GM20431 (cell line): ENCODE results near the gene BMP7.
"Not testable (repeated sequence)": the region's sequence is repeated elsewhere in the genome, so short reads cannot be mapped to it uniquely, and the experiment has no call there.

Experiments
- in situ Hi-C: fragments of 300-500 bp; cut with MseI, MboI; formaldehyde crosslinking; loops from one replicate; pipeline ENCODE4 v1.15.0; 2020; ENCODE audit warnings: low sequenced_read_pairs; ENCODE audit not compliant: unreplicated experiment

Gene BMP7

DNA sequence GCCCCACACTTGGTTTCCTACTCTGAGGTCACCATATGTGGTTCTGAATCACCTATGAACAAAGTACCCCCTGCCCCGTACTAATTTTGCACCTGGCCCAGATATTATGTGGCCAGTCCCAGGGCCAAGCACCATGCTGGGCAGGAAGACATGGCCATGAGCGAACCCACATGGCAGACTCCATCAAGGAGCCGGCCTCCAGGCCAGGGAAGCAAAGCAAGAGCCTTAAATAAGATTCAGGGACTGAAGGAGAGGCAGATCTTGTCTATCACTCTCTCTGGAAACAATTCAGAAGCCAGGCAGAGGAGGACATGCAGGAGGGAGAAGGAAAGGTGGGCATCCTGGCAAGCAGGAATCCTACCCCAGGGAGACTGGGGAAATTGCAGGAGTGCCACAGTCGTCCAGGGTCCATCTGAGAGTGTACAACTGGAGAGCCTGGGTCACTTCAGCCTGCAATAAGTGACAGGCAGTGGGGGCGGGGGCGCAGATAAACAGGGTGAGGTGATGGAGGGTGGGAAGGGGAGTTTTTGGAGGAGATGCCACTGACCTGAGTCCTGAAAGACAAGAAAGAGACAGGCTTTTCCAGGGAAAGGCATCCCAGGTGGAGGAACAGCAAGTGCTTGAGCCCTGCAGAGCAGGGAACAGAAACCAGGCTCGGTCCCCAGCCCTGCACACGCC is 2.1 kb upstream of the BMP7 start:
- in situ Hi-C loops: no loop called here

DNA sequence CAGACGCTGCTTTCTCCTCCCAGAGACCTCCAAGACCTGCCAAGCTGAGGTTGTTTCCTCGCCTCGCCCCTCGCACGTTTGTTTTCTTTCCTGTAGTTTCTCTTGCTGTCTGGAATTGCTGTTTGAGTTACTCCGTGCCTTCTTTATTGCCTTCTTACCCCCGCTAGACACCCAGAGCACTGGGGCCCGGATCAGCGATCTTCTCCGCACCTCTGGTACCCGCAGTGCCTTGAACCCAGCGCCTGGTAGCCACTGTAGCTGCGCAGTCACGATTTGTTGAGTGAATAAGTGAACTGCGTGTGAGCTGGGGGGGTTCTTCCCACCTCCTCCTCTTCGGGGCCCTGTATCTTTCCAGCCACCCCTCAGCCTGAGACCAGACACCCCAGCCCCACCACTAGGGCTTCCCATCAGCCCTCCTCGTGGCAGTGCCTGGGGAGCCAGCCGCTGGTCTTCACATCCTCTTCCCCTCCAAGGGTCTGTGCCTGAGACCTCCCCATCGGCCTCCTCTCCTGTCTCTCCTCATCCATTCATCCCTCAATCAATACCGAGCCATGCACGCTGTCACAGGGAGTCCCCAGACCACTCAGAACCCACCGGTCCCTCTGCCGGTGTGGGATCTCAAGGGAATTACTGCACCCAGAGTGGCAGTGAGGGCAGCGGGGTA is 849 bp upstream of the BMP7 start:
- in situ Hi-C loops: no loop called here

DNA sequence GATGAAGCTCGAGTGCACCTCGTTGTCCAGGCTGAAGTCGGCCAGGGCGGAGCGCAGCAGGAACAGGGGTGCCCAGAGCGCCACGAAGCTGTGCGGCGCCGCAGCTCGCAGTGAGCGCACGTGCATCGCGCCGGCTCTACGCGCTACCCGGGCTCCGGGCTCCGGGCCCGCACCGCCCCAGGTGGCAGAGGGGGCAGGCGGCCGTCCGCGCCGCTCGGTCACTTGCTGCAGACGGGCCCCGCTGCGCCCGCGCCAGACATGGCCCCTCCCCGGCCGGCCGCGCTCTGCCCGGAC is 497 bp downstream of the BMP7 start:
- in situ Hi-C loops: no loop called here

DNA sequence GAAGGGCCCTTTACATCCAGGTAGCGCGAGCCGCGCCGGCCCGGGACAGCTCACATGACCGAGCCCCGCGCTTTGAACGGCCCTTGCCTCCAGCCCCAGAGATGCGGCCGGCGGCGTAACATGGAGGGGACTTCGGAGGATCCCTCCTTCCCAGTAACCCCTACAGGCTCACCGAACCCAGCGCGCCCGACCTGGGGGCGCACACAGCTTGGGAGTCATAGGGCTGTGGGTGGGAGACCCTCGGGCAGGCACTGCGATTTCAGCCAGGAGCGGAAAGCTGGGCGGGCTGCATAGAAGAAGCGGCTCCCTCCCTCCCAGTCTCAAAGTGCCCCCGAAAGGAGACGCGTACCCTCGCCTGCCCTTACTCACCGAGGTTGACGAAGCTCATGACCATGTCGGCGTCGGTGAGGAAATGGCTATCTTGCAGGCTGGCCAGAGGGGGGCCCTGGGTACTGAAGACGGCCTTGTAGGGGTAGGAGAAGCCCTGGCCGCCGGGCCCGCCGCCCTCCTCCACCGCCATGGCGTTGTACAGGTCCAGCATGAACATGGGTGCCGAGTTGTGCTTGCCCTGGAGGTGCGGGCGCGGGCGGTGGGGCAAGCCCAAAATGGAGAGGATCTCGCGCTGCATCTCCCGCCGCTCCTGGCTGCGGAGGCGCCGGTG is 975 bp downstream of the BMP7 start:
- in situ Hi-C loops: no loop called here

DNA sequence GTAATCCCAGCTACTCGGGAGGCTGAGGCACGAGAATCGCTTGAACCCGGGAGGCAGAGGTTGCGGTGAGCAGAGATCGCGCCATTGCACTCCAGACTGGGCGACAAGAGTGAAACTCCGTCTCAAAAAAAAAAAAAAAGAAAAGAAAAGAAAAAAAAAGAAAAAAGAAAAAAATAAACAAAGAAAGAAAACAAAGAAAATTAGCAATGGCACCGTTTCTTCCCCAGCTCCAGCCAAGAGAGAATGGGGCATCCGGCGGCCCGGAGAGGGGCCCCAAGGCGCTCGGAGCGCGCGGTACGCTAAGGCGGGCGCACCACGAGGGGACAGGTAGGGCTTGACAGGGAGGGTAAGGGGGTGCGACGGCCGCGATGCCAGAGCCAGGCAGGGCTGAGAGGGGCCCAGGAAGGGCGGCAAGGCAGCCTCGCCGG is 1.5 kb downstream of the BMP7 start:
- in situ Hi-C loops: not testable (repeated sequence)

DNA sequence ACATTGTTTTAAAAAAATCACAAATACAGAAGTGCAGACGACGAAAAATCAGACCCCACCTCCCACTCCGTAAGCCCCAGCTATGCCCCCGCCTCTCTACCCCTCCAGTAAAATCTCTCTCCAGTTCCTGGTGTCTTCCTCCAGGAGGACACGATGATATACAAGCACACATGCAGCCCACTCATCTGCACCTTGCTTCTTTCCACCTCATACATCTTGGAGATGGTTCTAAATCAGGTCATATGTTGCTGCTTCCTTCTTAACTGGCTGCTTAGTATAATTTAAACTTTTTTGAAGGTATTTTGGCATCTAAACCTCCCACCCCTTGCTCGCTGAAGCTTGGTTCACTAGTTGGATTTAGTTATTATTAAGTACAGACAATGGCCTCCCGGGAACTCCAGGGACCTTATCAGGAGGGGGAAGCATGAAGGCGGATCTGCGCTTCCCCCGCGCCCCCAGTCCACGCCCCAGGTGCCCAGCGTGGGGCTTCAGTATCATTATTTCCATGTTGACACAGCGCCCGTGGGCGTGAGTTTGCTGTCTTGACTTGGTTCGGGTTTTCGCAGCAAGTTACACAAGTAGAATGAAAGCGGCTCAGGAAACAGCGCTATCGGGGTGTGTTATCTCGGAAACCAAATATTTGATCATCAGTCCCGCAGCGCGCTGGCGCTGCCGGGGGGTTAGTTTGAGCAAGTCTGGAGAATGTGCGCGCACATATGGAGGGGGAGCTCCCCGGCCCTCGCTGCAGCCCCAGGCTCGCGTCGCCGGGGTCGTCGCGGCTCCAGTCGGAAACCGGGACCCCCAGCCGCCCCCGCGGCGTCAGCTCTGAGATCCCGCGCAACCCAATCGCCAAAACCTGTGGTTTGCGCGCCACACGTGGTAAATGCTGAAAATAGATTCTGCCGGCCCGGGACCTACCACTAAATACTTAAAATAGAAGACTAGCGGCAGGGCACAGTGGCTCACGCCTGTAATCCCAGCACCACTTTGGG is 2.3 kb downstream of the BMP7 start:
- in situ Hi-C loops: no loop called here

DNA sequence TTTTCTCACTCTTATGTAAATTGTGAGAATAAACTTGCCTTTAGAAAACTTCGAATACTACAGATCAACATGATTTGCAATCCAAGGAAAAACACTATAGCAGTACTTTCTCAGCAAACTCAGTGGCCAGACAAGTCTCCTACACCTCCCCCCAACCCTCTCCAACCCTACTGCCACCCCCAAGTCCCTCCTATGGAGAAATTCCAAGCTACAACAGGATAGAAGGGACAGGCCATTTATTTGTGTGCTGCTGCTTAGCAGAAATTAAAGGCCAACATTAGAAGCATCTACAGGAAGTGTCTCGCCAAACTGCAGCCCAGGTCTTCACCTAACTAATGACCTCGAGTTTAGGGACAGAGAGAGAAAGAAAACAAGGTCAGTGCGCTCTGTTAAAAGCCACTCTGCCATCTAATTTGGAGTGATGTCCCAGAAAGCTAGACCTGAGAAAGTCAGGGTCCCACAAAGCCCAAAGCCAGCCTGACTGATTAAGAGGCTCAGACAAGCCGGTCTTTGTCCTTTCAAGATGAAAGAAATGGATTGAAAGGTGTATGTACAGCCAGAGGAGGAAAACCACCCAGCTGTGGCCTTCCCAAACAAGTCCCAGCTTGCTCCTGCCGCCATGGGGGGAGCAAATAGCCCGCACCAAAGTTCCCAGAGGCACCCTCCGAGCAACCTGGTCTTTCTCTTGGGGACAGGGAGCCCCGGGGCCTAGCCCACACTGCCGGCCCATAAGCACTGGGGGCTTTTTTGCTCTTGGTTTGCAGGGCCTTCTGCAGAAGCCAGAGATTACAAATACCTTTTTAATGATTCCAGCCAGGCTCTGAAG is 3.4 kb downstream of the BMP7 start:
- in situ Hi-C loops: no loop called here

DNA sequence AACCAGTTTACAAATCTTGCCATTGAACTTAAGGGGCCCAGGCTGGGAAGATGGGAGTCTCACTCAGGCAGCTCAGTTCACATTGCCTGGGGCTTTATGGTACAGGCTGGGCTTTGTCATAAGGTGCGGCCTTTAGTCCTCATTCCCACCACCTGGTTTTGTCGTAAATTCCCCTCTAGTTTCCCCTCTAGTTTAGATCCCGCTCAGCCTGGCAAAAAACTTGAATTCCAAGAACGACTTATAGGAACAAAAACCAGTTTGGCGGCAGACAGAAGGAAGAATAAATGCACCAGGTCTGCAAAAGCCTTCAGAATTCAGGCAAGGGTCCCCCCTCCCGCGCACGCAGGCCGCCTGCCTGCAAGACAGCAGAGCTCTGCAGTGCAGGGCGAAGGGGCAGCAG is 4.1 kb downstream of the BMP7 start:
- in situ Hi-C loops: no loop called here

DNA sequence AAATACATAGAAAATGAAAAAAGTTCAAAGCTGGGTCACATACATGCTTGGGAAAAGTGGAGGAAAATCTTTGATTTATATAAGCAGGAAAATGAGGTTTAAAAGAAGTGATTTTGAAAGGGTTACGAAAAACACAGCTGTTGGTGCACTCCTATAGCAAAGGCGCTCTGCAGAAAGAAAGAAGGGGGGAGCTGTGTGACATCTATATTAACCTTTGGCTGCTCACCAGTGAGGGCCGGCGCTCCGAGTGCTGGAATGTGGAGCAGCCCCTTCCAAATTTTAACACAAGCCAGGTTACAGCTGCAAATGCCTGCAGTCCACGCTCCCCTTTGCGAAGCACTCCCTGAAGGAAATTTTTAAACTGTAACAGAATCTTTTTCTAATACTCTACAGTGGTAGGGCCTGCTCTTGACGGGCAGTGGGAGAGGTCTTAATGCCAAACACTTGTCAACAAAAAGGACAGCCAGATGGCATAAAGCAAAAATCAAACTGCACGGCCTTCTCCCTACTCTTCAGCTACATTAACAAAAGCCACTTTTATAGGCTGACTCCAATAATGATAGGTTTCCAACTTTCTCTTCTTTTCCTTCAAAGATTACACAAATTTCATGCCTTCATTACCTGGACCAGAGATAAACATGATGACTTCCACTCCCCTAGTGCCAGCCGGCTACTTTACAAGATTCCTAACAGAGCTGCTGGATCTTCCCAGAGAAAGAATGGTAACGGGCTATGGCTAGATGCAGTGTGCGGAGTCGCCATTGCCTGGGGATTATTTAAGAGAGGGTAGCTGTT is 4.8 kb downstream of the BMP7 start:
- in situ Hi-C loops: no loop called here

DNA sequence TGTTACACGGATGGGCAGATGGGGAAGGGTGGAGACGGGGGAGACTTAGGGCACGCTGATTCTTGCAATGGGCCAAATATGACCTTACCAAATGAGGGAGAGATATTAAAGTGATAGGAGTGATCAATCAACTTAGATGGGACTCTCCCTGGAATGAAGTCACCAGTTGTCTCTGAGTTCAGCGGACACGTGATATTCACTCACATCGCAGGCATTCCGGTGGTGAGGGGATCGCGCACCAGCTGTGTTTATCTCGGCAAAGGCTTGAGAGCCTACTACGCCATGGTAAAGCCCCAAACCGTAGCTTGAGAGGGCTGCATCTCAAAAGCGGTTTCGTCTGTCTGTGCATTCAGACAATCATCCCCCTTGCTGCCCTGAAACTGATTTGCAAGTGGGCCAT is 5.5 kb downstream of the BMP7 start:
- in situ Hi-C loops: no loop called here

DNA sequence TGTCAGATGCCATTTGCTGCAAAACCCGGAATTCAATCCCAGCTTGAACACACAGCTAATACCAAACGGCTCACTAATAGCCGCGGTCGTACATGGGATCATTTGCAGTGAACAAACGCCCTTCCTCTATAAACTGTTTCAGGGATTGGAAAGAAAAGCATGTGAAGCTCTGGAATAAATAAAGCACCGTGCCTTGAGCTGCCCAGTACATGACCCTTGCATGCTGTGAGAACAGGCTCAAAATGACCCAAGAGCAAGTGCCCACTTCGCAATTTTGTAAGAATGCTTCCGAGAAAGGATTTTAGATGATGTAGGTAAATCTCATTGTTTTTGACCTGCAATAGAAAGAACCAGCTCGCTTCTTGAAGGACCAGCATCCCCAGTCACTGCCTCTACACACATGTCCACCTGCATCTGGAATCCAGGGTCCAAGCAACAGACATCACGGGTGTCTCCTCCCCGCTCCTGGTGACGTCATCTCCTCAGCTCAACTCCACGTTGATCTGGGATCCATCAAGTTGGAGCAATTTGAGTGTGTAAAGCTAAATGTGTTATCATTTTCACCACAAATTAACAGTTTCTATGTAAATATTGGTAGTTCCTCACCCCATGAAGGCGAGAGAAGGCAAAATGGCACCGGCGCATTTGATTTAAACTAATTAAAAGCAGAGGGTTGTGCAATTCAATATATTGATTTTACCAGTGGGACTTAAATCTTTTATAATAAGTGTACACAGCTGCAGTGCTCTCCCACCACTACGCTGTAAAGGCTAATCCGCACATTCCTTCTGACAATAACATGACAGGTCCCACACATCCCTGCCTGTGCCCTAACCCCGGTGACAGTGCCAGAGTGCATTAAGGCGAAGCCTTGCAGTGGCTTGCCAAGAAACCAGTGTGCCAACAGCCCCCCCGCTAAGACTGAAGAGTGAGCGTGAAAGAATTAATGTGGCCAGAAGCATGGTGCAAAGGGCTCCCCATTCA is 6.2 kb downstream of the BMP7 start:
- in situ Hi-C loops: no loop called here

DNA sequence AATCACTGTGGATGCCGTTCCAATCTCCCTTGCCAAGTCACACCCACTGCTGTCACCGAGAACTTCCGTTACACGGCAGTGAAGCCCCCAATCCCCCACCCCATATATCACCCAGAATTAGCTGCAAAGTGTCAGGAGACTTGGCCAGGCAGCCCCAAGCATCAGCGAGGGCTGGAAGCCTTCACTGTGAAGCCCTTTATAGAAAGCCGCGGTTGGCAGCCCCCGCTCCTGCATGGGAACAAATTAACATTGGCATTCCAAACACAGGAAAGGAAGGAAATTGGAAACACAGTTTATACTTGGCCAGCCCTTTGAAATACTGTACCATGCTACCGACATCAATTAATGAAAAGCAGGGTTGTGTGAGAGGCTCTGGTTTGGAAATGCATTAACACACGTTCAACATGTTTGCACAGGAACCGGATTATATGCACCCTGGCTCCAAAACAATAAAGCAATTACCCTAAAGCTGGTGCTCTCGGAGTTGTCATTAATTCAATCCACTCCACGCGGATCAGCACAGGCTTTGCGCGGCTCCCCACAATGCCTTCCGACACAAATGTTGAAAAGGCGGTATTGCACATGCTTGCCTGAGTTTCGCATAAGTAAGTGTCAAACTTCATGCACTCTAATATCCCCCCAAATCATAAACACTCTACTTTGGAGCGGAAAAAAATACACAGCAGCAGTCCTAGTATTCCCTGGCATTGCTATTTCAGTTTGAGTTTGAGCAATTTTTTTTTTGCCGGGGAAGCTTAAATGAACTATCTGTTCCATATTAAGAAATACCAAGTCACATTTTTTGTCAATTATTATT is 7.1 kb downstream of the BMP7 start:
- in situ Hi-C loops: no loop called here

DNA sequence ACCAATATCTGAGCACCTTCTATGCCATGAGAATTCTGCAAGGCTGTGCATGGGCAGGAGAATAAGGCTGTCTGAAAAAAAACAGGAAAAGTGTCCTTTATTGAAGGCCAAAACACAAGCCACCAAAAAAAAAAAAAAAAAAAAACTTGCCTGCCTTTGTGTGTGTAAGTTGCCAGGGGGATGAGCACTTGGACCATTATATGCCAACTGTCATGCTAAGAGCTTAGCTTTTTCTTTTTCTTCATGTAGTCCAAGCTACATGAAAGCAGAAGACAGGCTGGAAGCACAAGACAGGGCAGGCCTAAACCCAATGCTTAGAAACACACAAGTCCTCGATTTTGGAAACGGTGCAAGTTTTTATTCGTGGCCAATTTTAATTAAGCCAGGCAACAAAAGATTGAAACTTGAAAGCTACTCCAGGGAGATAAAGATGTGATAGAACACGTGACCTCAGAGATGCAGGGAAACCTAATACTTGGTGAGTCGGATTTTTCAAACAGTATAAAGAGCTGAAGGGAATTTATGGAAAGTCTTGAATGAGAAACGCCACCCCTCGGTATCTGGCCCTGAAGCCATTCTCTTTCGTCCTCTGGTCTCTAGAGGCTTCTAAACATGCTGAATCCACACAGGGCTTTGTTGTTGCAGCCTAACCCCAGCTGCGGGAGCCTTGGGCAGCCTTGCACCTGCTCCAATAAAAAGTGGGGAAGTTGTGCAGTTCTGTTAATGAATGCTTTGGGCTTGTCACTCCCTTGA is 8.6 kb downstream of the BMP7 start:
- in situ Hi-C loops: no loop called here

DNA sequence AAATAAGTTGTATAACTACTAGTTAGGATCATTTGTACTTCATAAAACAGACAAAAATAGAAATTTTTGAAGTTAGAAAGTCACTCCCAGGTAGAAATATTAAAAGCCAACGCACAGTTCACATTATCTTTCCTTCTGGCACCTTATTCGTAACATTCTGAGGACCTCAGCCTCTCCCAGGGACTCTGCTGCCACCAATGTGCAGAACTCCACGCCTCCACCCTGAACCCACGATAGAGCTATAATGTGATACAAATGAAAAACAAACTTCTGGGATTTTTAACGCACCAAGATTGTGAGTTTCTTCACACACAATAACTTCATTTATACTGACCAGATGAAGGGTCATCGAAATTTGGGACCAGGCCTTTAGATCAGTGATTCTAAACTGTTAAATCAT is 9.5 kb downstream of the BMP7 start:
- in situ Hi-C loops: no loop called here

DNA sequence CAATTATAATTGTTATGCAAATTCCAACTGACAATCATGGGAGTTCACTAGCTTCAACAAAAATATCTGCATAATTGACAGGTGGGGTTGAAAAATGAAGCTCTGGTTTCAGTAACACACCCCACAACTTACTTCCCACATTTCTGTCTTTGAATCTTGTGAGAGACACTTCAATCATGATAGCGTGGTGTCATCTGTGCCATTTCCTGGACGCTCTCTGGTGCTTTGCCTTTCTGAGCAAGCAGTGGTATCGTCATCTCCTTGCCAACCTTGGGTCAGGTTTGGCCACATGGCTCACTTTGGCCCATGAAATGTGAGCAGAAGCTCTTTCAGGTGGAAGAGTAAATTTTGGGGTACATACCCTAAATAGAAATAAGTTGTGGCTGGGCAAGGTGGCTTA is 10.2 kb downstream of the BMP7 start:
- in situ Hi-C loops: no loop called here

DNA sequence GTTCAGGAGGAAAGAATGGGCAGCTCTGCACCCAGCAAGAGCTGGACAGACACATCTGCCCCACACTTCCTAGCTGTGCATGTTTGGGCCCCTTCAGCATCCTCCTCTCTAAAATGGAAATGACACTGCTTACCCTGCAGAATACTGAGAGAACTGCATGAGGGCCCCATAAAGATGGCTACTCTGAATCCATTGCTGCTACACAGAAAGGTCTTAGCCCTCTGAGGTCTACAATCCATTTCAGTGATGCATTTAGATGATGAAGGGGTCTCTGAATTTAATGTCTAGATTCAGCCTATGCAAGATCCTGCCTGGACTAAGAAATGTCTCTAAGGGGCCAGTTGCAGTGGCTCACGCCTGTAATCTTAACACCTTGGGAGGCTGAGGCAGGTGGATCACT is 11.3 kb downstream of the BMP7 start:
- in situ Hi-C loops: no loop called here
